Loucy (cell line): ENCODE measurements around the gene CERK.

Experiments
- H2AFZ ChIP-seq: fragments of 200-600 bp; sonication (generic); 2 replicates; pipeline ENCODE4 v1.6.0; 2016; ENCODE audit warnings: antibody characterized with exemption, mild to moderate bottlenecking, low read length, moderate library complexity
- H3F3A ChIP-seq: fragments of 200-600 bp; 2 replicates; pipeline ENCODE4 v1.6.0; 2016; ENCODE audit warnings: antibody characterized with exemption, low read depth, mild to moderate bottlenecking
- H3K27me3 ChIP-seq: fragments of 200-600 bp; sonication (generic); 2 replicates; pipeline ENCODE4 v1.6.1; 2014; ENCODE audit warnings: low read length, mild to moderate bottlenecking; ENCODE audit not compliant: insufficient read depth, poor library complexity, severe bottlenecking
- H3K36me3 ChIP-seq: fragments of 200-600 bp; sonication (generic); 2 replicates; pipeline ENCODE4 v1.6.1; 2016; ENCODE audit warnings: low read length; ENCODE audit not compliant: insufficient read depth
- H3K4me1 ChIP-seq: fragments of 200-600 bp; sonication (generic); 2 replicates; pipeline ENCODE4 v1.5.1; 2014; ENCODE audit warnings: low read length, mild to moderate bottlenecking; ENCODE audit not compliant: insufficient read depth, poor library complexity, severe bottlenecking
- H3K4me2 ChIP-seq: fragments of 200-600 bp; sonication (generic); 2 replicates; pipeline ENCODE4 v1.6.0; 2014; ENCODE audit warnings: antibody characterized with exemption, low read length, low read depth, mild to moderate bottlenecking; ENCODE audit not compliant: poor library complexity, severe bottlenecking
- H3K4me3 ChIP-seq: fragments of 200-600 bp; sonication (generic); 2 replicates; pipeline ENCODE4 v1.5.1; 2014; ENCODE audit warnings: low read length, mild to moderate bottlenecking, mixed read lengths; ENCODE audit not compliant: poor library complexity, severe bottlenecking
- H3K79me2 ChIP-seq: fragments of 200-600 bp; sonication (generic); 2 replicates; pipeline ENCODE4 v1.6.1; 2014; ENCODE audit warnings: low read length; ENCODE audit not compliant: insufficient read depth
- H3K9ac ChIP-seq: fragments of 200-600 bp; sonication (generic); 2 replicates; pipeline ENCODE4 v1.6.0; 2014; ENCODE audit warnings: mild to moderate bottlenecking, low read depth, low read length, moderate library complexity; ENCODE audit not compliant: poor library complexity, severe bottlenecking
- H3K9me2 ChIP-seq: fragments of 200-600 bp; sonication (generic); replicated peaks from 2 replicates; pipeline ENCODE4 v1.6.1; 2016; ENCODE audit warnings: low read depth, low read length, mixed read lengths
- H3K9me3 ChIP-seq: fragments of 200-600 bp; sonication (generic); 2 replicates; pipeline ENCODE4 v1.6.1; 2014; ENCODE audit warnings: mild to moderate bottlenecking, antibody characterized with exemption, low read length, low read depth; ENCODE audit not compliant: insufficient read depth
- H4K20me1 ChIP-seq: fragments of 200-600 bp; sonication (generic); 2 replicates; pipeline ENCODE4 v1.6.0; 2014; ENCODE audit warnings: antibody characterized with exemption, low read length, mild to moderate bottlenecking; ENCODE audit not compliant: insufficient read depth, poor library complexity, severe bottlenecking
- EZH2phosphoT487 ChIP-seq: fragments of 200-600 bp; IDR thresholded peaks from 2 replicates; pipeline ENCODE4 v1.6.1; 2018; ENCODE audit warnings: antibody characterized with exemption, mild to moderate bottlenecking, moderate library complexity, borderline replicate concordance
- TF ChIP-seq, protein P1 (sequence below): fragments of 200-600 bp; sonication (generic); conservative IDR thresholded peaks from 2 replicates; pipeline ENCODE4 v1.5.1; 2014; ENCODE audit warnings: mild to moderate bottlenecking, antibody characterized with exemption, low read length

CERK gene

DNA sequence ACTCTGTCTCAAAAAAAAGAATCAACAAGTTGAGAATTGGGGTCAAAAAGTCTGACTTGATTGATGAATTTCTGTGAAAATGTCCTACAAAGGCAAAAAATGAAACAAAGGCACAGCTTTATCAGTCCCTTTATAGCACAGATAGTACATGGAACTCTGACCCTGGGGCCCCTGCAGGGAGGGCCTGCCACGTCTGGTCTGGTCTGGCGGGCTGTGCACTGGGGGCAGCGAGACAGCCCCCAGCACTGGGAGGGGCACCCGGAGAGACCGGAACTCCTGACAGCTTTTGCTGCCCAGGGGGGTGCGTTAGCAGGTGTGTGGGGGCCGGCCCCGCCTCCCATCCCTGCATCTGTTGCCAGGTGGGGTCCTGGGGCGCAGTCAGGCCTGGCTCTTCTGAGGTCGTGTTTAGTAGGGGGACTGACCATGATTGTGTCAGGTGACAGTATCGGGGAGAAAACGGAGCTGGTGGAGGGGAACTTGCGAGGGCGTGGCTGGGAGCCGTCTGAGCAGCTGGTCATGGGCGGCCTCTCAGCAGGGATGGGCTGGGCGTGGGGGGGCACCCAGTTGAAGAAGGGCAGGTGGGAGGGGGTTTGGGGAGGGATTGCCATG, 66.1 kb downstream of the CERK start:
- TF ChIP-seq, protein P1, sequence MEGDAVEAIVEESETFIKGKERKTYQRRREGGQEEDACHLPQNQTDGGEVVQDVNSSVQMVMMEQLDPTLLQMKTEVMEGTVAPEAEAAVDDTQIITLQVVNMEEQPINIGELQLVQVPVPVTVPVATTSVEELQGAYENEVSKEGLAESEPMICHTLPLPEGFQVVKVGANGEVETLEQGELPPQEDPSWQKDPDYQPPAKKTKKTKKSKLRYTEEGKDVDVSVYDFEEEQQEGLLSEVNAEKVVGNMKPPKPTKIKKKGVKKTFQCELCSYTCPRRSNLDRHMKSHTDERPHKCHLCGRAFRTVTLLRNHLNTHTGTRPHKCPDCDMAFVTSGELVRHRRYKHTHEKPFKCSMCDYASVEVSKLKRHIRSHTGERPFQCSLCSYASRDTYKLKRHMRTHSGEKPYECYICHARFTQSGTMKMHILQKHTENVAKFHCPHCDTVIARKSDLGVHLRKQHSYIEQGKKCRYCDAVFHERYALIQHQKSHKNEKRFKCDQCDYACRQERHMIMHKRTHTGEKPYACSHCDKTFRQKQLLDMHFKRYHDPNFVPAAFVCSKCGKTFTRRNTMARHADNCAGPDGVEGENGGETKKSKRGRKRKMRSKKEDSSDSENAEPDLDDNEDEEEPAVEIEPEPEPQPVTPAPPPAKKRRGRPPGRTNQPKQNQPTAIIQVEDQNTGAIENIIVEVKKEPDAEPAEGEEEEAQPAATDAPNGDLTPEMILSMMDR, result no peak
- no peak for TF ChIP-seq EZH2phosphoT487
- Histone ChIP-seq H2AFZ (no peak overlapping the region), H3K4me1 (no peaks in the 10 kb centered on the region), H3K36me3 (peaks cover 10% of the 10 kb centered on the region; the same call in 1 of the 2 replicates), H3K9ac (no peak overlapping the region), H3F3A (no peaks in the 10 kb centered on the region), H3K4me2 (no peak overlapping the region), H4K20me1 (no peaks in the 10 kb centered on the region), H3K27me3 (no peaks in the 10 kb centered on the region), H3K9me3 (no peaks in the 10 kb centered on the region), H3K79me2 (no peaks in the 10 kb centered on the region), H3K9me2 (no peaks in the 10 kb centered on the region), H3K4me3 (no peak overlapping the region)

DNA sequence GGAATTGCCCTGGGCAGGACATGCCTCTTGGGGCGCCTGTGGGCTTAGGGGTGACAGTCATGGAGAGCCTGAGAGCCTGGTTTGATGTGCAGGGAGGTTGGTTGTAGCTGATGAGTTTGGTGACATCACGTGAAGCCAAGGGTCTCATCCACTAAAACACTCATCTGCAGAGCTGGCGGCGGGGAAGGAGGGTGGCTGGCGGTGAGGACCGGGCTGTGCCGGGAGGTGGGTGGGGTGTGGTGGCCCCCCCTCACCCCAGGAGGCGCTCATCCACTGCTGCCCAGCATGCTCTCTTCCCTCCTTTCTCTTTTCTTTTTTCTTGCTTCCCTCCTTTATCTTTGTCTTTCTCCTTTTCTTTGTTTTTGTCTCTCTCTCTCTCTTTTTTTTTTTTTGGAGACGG, 68.9 kb downstream of the CERK start:
- TF ChIP-seq EZH2phosphoT487, result no peak
- TF ChIP-seq, protein P1, result no peak

DNA sequence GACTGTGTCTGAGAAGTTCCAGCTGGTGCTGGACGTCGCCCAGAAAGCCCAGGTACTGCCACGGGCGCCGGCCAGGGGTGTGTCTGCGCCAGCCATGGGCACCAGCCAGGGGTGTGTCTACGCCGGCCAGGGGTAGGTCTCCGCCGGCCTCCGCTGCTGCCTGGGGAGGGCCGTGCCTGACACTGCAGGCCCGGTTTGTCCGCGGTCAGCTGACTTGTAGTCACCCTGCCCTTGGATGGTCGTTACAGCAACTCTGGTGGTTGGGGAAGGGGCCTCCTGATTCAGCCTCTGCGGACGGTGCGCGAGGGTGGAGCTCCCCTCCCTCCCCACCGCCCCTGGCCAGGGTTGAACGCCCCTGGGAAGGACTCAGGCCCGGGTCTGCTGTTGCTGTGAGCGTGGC, 69.9 kb downstream of the CERK start:
- H3K36me3 ChIP-seq, result peaks cover 20% of the 10 kb centered on the region; the same call in 1 of the 2 replicates
- H3K4me1 ChIP-seq, result no peaks in the 10 kb centered on the region
- H2AFZ ChIP-seq, result no peak overlapping the region
- H4K20me1 ChIP-seq, result no peaks in the 10 kb centered on the region
- H3K27me3 ChIP-seq, result no peaks in the 10 kb centered on the region
- H3K4me3 ChIP-seq, result no peak overlapping the region
- H3F3A ChIP-seq, result no peaks in the 10 kb centered on the region
- no peak for TF ChIP-seq EZH2phosphoT487
- TF ChIP-seq, protein P1, result no peak
- H3K9me2 ChIP-seq, result no peaks in the 10 kb centered on the region
- no peaks in the 10 kb centered on the region for H3K9me3 ChIP-seq
- H3K9ac ChIP-seq, result no peak overlapping the region
- H3K79me2 ChIP-seq, result no peaks in the 10 kb centered on the region
- H3K4me2 ChIP-seq, result no peak overlapping the region

More for the DNA sequence above, 68.9 kb downstream of the CERK start:
- no peak overlapping the region for H3K9ac ChIP-seq
- no peaks in the 10 kb centered on the region for H3K79me2 ChIP-seq
- no peak overlapping the region for H2AFZ ChIP-seq
- no peaks in the 10 kb centered on the region for H3K27me3 ChIP-seq
- no peaks in the 10 kb centered on the region for H3K9me3 ChIP-seq
- no peaks in the 10 kb centered on the region for H4K20me1 ChIP-seq
- H3K9me2 ChIP-seq, result no peaks in the 10 kb centered on the region
- H3K4me3 ChIP-seq, result no peak overlapping the region
- H3K36me3 ChIP-seq, result peaks cover 20% of the 10 kb centered on the region; the same call in 1 of the 2 replicates
- H3K4me2 ChIP-seq, result no peak overlapping the region
- H3F3A ChIP-seq, result no peaks in the 10 kb centered on the region
- no peaks in the 10 kb centered on the region for H3K4me1 ChIP-seq
